ENCODE measurements around the gene KIAA1328.

Gene KIAA1328

GRCh38 chr18:36974686-36975085, 145.8 kb downstream of the KIAA1328 start:
- DNase-seq: no peak

DNA sequence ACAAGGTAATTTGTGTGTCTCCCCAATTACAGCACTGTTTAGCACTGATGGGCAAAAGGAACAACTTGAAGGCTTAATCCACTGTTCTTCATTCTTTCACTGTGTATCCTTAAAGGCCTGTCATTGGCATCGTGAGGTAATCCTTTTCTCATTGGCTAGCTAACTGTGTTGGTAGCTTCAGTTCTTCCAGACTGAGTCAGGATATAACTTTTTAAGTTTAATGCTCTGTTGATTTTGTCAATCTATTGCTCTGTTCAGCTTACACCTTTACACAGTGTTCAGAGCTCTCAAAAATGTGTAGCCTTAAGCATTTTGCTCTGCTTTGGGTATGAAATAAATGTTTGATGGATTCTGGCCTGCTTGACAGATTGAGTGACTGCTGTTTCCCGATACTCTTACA, 148.2 kb downstream of the KIAA1328 start:
- DNase-seq: no peak

DNA sequence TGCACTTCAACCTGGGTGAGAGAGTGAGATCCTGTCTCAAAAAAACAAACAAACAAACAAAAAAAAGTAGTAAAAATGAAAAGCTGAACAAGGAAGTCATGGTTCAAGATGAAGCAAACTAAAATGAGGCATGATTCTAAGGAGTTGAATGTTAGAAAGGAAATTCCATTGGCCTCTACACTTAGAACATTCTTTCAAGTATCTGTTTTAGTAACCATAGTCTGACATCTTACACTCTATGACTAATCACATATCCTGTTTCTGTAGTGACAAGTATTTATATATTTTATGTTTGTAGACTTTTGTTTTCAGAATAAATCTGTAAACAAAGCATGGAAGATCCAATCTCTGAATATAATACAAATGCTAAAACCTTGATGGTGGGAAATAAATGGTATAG, 164.1 kb downstream of the KIAA1328 start:
- DNase-seq: no peak

DNA sequence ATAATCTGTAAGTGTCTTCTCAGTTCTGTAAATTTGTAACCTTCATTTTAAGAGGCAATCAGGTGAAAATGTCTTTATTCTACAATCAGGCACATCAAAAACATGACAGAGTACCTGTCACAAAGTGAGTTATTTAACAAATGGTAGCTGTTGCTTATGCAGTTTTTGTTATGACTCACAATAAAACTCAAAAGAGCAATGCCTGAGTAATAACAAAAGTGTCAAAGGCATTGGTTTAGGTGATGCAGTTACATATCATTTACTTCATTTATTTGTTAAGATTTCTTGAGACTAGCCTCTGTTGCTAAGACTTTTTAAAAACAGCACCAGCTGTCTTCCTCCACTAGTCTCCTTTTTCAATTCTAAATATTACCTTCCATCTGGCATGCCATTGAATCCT, 177.8 kb downstream of the KIAA1328 start:
- DNase-seq: no peak

DNA sequence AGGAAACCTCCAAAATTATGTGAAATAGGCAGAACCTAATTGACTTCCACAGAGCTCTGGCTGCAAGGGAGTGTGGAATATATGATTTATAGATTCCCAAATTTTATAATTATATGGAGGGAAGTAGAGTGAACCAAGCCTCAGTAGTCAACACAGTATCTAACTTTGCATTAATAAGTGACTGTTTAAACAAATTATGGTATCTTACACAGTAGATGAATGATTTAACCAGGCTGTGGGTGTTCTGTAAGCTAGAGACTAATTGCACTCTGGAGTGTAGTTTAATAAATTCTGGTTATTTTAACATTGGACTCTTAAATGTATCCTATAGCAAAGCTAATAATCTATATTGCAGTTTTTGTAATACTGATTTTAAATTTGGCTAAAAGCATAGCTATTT, 183.5 kb downstream of the KIAA1328 start:
- no peak for DNase-seq

GRCh38 chr18:37019157-37019827, 190.4 kb downstream of the KIAA1328 start:
- peak; percentile 30 for DNase-seq

DNA sequence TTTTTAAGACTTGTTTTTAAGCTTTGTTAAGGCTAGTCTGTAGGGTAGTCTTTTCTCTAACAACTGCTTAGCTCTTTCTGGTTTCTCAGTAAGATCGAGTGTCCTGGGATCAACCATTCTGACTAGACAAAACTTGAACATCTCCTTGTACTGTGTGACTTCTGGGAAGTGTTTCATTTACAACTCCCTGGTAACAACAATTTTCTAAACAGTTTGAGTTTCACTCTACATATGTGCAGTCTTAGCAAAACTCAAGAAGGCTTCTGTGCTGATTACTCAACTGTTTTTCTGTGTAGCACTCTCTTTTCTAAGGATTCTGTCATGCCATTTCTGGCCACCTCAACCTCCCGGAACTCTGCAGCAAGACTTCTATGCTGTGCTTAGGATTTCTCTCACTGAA, 204.5 kb downstream of the KIAA1328 start:
- no peak for DNase-seq

DNA sequence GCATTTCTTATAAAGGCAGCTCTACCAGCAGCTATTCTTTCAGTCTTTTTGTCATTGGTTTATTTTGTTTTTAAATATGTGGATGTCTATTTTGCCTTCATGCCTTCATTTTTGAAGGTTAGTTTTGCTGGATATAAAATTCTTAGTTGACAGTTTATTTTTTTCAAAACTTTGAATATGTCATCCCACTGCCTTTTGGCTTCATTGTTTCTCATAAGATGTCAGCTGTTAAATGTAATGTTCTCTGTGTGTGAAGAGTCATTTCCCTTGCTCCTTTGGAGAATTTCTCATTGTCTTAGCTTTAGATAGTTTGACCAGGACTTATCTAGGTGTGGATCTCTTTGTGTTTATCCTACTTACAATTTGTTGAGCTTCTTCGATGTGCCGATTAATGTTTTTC, 213.5 kb downstream of the KIAA1328 start:
- DNase-seq: no peak

- no peak for DNase-seq
These were observed 226.3 kb downstream of the KIAA1328 start for GRCh38 chr18:37055137-37055802.

DNA sequence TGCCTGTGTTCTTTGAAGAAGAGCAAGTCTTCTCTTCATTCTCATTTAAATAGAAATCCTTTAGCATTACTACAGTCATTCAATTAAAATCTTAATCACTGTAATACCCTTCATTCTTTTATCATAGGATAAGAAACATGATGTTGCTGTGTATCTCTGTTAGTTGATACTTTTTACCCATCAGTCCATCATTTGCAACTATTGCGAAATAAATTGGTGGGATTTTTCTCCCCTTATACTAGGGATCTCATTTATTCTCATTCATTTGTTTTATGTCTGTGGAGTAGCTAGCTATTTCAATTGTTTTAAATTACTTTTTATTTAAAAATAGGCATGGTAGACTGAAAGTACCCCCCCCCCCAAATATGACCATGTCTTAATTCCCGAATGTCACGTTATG, 235.3 kb downstream of the KIAA1328 start:
- DNase-seq: no peak

GRCh38 chr18:37065254-37065653, 236.3 kb downstream of the KIAA1328 start:
- no peak for DNase-seq

DNA sequence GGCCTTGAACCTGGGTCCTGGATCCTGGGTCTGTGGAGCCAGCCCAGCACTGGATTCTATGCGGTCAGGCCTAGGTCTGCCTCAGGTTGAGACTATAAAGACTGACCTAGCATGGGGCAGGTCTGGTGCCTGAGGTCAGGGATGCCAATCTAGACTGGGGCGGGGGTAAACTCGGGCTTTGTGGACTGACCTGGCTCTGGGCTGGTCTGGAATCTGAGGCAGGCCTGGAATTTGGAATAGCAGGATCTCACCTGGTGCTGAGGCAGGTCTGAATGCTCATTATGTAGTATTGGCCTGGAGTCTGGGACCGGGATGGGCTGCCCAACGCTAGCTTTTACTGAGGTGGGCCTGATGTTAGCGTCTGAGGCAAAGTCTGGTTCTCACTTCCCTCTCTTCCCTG, 256.0 kb downstream of the KIAA1328 start:
- no peak for DNase-seq

DNA sequence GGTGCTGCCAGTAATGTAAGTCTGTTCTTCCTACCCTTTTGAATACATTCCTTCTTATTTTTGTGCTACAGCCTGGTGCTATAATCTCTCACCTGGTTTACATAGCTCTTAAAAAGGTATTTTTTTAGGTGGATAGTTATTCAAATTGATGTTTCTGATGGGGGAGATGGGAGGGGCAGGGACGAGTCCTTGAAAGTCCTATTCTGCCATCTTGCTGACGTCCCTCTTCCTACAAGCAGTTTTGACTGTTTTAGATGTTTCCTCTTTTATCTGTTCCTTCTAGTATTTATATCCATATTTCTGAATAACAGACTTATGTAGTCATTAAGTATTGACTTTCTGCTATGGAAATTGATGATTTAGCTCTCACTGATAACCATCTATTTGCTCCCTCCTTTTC, 256.4 kb downstream of the KIAA1328 start:
- no peak for DNase-seq

- no peak for DNase-seq
These were observed 279.0 kb downstream of the KIAA1328 start for GRCh38 chr18:37107748-37108522.

GRCh38 chr18:37122877-37123276, 293.9 kb downstream of the KIAA1328 start:
- DNase-seq: no peak

DNA sequence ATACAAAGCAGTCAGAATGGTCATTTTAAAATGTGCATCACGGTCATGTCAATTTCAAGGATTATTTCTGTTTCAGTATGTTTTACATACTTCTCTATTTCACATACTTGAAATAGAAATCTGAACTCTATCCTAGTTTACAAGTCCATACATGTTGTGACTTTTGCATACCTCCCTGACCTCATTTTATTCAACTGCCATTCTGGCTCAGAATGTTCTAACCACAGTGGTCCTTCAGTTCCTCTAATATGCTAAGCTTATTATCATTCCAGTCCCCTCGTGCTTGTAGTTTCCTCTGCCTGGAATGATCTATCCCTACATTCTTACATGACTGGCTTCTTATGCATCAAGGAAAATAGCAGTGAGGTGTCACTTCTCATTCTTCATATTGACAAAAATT, 295.6 kb downstream of the KIAA1328 start:
- DNase-seq: no peak

DNA sequence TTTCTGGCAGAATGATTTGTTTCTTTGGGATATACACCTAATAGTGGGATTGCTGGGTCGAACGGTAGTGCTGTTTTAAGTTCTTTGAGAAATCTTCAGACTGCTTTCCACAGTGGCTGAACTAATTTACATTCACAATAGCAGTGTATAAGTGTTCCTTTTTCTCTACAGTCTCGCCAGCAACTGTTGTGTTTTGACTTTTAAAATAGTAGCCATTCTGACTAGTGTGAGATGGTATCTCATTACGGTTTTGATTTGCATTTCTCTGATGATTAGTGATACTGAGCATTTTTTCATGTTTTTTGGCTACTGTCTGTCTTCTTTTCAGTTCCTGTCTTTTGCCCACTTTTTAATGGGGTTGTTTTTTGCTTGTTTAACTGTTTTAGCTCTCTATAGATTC, 306.2 kb downstream of the KIAA1328 start:
- no peak for DNase-seq

DNA sequence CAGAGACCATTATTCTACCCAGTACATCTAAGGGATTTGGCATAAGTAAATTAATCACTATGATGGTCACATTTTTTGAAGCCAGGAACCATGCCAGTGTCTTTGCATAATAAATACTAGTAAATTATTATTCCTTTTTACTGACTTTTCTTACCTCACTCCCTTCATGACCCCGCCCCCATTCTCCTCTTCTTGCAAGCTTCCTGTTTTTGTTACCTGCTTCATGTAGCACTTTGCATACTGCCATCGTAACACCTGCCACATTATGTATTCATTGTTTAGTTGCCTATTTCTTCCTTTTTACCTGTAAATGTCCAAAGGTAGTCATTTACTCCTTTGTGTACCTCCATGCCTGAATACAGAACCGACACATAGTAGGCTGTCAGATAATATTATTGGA, 309.5 kb downstream of the KIAA1328 start:
- DNase-seq: no peak

GRCh38 chr18:37139876-37140275, 310.9 kb downstream of the KIAA1328 start:
- no peak for DNase-seq

GRCh38 chr18:37144921-37145320, 316.0 kb downstream of the KIAA1328 start:
- DNase-seq: no peak

DNA sequence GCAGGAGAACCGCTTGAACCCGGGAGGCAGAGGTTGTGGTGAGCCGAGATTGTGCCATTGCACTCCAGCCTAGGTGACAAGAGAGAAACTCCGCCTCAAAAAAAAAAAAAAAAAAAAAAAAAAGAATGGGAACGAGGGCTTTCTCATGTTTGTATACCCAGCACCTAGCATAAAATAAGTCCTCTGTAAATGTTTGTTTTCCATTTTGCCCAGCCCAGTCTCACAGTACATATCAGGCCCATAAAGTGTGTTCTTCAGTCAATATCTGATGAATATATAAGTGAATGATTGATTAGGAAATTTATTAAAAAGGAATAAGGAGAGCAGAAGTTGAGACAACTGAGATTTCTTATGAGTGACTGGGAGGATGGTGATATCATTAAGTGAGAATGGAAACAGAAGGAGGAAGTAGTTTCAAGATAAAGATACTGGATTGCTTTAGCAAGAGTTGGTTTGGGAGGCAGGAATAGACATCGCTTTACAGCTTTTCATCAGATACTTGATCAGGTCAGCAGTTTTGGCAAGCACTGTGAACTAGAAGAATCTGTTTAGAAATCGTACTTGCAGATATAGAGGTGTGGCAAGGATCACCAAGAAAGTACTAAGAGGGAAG, 327.5 kb downstream of the KIAA1328 start:
- DNase-seq: no peak

DNA sequence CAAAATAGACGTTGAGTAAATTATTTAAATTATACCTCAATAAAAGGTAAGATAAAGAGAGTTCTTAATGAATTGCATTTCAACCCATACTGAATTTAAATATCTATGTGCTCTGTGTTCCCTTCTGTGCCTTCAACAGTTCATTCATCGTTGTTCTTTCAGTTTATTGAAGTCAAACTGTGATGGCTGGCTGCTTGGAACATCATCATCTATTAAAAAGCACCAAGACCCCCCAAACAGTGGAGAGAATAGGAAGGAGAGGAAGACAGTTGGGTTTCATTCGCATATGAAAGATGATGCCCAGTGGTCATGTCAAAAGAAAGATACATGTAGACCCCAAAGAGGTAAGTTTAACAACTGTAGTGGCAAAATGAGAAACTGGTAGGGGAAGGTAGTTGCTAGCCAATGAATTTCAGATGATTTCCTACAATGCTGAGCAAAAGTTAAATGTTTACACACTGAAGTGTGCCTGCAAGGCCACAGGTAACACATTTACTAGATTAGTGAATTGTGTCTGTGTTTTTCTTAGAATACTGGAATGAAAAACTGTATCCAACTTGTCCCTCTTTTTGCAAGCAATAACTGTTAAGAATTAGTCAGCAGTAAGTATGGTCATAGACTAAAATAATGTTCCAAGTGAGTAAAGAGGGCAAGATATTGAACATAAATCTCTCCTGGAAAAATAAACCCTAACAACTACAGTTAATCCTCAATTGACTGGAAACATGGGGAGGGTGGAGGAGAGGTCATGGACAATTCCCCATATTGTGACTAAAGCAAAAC, 331.3 kb downstream of the KIAA1328 start:
- no peak for DNase-seq

DNA sequence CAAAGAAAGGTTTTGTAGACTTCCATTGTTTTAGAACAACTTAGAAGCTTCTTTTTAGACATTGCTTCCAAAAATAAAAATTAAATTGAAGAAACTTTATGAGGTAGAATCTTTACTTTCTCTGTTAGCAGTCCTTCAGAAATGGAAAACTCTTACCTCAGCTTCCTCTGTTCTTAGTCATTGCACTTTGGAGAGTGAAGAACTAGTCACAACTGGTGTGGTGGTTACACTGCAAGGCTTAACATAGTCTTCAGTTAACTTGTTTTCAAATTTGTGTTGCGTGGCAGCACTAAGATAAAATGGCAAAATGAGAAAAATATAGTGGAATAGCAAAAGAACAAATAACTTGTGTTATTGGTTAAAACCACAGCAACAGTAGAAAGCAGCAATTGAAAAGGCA, 332.6 kb downstream of the KIAA1328 start:
- no peak for DNase-seq

All from NCI-H2171 (cell line).